ENCODE data around the gene PROX2.

PROX2 gene

GRCh38 chr14:74841230-74842207 is 34.4 kb downstream of the PROX2 start:
- no peak for DNase-seq

- no peak for DNase-seq
Measured at GRCh38 chr14:74840603-74841030, 35.3 kb downstream of the PROX2 start.

GRCh38 chr14:74838166-74838565 is 37.8 kb downstream of the PROX2 start:
- no peak for DNase-seq

- DNase-seq, result no peak
Measured at GRCh38 chr14:74836251-74836960, 39.5 kb downstream of the PROX2 start.

GRCh38 chr14:74835645-74836250 is 40.2 kb downstream of the PROX2 start:
- DNase-seq, result no peak

GRCh38 chr14:74834692-74835392 is 41.1 kb downstream of the PROX2 start:
- no peak for DNase-seq

GRCh38 chr14:74832849-74833248 is 43.1 kb downstream of the PROX2 start:
- no peak for DNase-seq

- DNase-seq, result peak; percentile 38
Measured at GRCh38 chr14:74829251-74829650, 46.7 kb downstream of the PROX2 start.

GRCh38 chr14:74826574-74826973 is 49.4 kb downstream of the PROX2 start:
- DNase-seq, result no peak

All from fibroblast of skin of right quadriceps (primary cell).